Left renal cortex interstitium (tissue), 4 donors: Measurements from ENCODE around the gene ATP2C2. TPM values are rescaled to one million over a fixed set of nuclear protein-coding genes. Genes with fewer than 3 reads are reported as not detected.
"Not testable (repeated sequence)": the region's sequence is repeated elsewhere in the genome, so short reads cannot be mapped to it uniquely, and the experiment has no call there.

Experiments used
- DNase-seq, 4 donors: peaks; one replicate each; pipeline ENCODE4 v3.0.0-alpha.2; 2013; ENCODE audit warnings: low read depth in 4 of 4, low spot score in 2 of 4, missing footprints in 1 of 4
- polyA plus RNA-seq, 4 donors: library from polyadenylated mRNA; unstranded; fragments of 120-200 nt; gene quantifications; one replicate each; pipeline ENCODE4 v1.2.1, GENCODE V29; 2013; ENCODE audit not compliant: insufficient read length in 4 of 4

Gene ATP2C2
- polyA plus RNA-seq: 1 to 10 TPM in 2 of 4 donors, under 1 TPM in 2; 0.62 to 2.2 (median 1.1) TPM

GRCh38 chr16:84368308-84368996 is at the start of gene ATP2C2:
ATP2C2 (plus strand) TSS chr16:84368538; CDS start chr16:84368616, 78 bp downstream.
- no peak for DNase-seq

DNA sequence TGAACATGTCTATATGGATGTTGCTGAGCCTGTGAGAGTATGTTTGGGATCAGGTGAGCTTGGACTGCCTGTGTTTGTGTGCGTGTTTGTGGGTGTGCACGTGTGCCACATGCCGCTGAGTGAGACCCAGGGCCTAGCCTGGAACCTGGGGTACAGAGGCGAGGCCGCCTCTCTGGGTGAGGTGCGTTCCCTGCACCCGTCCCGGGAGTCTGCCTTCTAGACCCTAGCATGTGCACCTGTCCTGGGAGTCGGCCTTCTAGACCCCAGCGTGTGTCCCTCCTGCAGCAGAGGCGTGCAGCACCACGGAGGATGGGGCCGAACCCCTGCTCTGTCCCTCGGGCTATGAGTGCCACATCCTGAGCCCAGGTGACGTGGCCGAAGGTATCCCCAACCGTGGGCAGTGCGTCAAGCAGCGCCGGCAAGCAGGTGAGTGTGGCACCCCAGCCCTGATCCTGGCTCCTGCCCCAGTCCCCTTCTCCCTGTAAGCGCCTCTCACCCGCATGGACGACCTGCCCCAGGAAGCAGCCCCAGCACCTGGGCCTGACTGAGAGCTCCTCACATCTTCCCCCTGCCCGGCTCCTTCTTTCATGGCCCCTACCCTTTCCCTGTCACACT is 49.1 kb upstream of the ATP2C2 start:
- DNase-seq: no peak

GRCh38 chr16:84320511-84320910 is 47.8 kb upstream of the ATP2C2 start:
- no peak for DNase-seq

GRCh38 chr16:84321932-84322331 is 46.4 kb upstream of the ATP2C2 start:
- no peak for DNase-seq

DNA sequence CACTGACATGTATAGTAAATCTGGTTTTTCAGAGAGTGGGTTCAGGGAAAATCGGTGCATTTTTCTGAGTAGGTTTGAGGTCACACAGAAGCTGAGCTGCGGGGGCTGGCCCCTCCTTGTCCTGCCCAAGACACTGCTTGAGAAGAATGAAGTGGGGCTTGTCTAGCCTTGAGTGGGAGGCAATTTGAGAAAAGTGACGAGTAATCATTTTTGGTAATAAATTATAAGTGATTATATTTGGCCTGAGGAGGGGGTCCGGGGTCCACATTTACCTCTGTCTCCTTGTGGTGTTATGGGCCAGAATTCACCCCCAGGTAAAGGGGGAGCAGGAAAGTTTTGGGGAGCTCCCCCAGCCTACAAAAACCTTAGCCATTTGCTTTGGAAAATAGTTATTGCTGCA is 45.6 kb upstream of the ATP2C2 start:
- no peak for DNase-seq

DNA sequence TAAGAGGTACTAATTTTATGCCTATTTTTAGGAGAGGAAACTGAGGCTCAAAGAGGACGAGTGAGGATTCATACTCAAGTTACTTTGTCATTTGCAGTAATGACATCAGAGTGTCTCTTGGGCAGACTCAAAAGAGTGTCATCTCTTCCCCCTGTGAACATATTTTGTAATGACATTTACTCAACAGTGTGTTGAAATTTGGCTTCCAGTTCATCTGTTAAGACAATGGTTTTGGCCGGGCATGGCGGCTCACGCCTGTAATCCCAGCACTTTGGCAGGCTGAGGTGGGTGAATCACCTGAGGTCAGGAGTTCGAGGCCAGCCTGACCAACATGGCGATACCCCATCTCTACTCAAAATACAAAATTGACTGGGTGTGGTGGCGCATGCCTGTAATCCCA is 44.7 kb upstream of the ATP2C2 start:
- DNase-seq: no peak

- DNase-seq: no peak
These were observed 43.7 kb upstream of the ATP2C2 start for GRCh38 chr16:84324434-84325262.

- no peak for DNase-seq
These were observed 41.8 kb upstream of the ATP2C2 start for GRCh38 chr16:84326545-84326944.

GRCh38 chr16:84327926-84328505 is 40.3 kb upstream of the ATP2C2 start:
- DNase-seq: no peak

DNA sequence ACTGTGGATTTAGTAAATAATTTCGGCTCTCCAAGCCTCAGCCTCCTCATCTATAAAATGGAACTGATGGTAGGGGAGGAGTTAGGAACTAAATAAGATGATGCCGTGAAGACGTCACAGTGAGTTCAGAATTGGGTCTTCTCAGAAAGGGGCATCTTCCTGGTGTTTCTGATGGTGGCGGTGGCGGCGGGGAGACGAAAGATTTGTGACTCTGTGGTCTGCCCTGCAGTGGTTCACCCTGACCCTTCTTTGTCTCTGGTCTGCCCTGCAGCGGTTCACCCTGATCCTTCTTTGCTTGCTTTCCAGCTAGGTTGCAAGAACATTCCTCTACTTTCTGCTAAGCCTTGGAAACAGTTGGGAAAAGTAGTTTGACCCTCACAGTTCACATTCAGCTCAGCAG is 39.3 kb upstream of the ATP2C2 start:
- no peak for DNase-seq

- DNase-seq: no peak
These were observed 38.3 kb upstream of the ATP2C2 start for GRCh38 chr16:84329843-84330684.

DNA sequence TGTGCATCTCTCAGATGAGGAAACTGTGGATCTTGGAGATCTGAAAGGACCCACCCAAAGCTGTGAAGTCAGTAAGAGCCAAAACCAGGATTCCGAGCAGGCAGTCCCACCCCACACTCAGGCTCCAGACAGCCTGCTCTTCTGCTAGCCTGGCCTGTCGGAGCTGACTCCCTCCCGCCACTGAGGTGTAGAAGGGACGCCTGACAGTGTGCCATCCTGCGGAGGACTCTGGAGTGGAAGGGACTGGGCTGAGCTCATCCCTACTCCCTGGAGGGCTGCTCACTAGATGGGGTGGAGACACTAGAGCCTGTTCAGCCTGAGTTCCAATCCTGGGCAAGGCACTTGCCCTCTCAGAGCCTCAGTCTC is 37.7 kb upstream of the ATP2C2 start:
- no peak for DNase-seq

DNA sequence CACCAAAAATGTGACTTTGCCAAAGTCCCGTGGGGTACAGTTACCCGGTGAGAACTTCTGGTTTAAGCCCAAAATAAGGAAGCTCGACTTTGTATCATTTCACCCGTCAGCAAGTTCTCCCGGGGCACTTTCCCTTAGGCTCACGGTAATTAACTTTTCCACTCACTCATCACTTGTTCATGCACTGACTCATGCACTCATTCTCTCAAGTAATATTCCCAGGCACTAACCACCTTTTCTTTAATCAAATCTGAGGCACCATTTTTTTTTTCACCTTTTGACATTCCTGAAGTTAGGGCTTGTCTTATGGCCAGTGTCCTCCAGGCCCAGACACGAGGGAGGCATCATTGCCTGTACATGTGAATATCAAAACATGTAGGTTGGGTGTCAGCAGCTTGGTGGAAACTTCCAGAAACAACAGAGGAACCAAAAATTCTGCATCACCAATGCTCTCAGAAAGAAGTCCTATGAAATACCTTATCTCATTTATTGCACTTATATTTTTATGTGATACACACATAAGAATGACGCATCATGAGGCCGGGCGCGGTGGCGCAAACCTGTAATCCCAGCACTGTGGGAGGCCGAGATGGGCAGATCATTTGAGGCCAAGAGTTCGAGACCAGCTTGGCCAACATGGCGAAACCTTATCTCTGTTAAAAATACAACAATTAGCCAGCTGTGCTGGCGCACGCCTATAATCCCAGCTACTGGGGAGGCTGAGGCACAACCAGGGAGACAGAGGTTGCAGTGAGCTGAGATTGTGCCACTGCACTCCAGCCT is 36.1 kb upstream of the ATP2C2 start:
- no peak for DNase-seq

- DNase-seq: no peak
These were observed 35.2 kb upstream of the ATP2C2 start for GRCh38 chr16:84332975-84333684.

- no peak for DNase-seq
These were observed 34.3 kb upstream of the ATP2C2 start for GRCh38 chr16:84334058-84334457.

DNA sequence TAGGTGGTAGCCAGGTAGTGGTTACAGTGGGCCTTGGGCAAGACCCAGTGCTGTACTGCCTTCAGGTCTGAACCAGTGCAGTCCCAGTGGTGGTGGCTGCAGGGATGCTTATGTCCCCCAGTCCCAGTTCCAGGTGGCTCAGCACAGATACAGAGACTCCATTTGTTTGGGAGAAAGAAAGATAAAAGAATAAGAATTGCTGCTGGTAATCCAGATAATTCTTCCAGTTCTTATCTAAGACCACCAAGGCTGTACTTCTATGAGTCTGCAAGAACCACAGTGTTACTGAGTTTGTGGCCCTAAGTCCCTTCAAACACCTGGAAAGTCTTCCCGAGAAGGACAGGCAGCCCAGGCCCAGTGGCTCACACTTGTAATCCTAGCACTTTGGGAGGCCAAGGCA is 33.9 kb upstream of the ATP2C2 start:
- DNase-seq: no peak

DNA sequence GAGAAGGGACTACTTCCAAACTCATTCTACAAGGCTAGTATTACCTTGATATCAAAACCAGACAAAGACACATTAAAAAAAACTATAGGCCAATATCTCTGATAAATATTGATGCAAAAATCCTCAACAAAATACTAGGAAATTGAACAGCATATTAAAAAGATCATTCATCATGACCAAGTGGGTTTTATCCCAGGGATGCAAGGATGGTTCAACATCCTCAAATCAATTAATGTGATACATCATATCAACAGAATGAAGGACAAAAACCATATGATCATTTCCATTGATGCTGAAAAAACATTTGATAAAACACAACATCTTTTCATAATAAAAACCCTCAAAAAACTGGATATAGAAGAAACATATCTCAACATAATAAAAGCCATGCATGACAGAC is 31.1 kb upstream of the ATP2C2 start:
- not testable (repeated sequence) for DNase-seq

GRCh38 chr16:84339311-84339710 is 29.0 kb upstream of the ATP2C2 start:
- DNase-seq: no peak

- no peak for DNase-seq
These were observed 28.6 kb upstream of the ATP2C2 start for GRCh38 chr16:84339766-84340165.
